ENCODE measurements around the gene DDIAS. TPM values are rescaled to one million over a fixed set of nuclear protein-coding genes. Genes with fewer than 3 reads are reported as not detected.

DDIAS gene
- total RNA-seq, 4 donors from 2014 or later = 0.17 to 1.6 (median 0.52) TPM; not detected in 1

DNA sequence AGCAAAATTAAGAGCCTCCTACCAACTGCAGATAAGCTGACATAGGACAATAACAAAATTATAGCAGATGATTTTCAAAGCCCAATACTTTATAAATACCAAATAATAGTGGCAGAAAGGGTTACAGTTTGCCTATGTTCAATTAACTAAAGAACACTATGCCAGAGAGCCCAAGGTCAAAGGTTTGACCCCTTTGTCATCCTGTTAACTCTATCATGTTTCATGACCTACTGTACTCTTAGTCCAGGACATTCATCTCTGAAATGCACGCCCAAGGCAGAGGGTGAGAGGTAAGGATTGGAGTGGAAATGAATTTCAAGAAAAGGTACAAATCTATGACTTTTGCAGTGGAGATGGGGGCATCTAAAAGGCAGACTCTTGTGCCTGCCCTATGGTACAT is 70.6 kb downstream of the DDIAS start:
- no peak for DNase-seq (ENCODE audit: extremely low spot score)
- H3K27ac ChIP-seq (replicated peaks in 1 of 4) = no peak overlapping the region
- 80% methylated on average over 1 of the region's 1 CpG for WGBS
- H3K4me3 ChIP-seq = no peak overlapping the region
- no peaks in the 10 kb centered on the region for H3K36me3 ChIP-seq
- intact Hi-C loops (cut with DNase I) = no loop called here
- TF ChIP-seq POLR2AphosphoS5 (IDR thresholded peaks at IDR 0.05) = no peak
- TF ChIP-seq, protein P1, sequence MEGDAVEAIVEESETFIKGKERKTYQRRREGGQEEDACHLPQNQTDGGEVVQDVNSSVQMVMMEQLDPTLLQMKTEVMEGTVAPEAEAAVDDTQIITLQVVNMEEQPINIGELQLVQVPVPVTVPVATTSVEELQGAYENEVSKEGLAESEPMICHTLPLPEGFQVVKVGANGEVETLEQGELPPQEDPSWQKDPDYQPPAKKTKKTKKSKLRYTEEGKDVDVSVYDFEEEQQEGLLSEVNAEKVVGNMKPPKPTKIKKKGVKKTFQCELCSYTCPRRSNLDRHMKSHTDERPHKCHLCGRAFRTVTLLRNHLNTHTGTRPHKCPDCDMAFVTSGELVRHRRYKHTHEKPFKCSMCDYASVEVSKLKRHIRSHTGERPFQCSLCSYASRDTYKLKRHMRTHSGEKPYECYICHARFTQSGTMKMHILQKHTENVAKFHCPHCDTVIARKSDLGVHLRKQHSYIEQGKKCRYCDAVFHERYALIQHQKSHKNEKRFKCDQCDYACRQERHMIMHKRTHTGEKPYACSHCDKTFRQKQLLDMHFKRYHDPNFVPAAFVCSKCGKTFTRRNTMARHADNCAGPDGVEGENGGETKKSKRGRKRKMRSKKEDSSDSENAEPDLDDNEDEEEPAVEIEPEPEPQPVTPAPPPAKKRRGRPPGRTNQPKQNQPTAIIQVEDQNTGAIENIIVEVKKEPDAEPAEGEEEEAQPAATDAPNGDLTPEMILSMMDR (IDR thresholded peaks at IDR 0.05) = no peak
- TF ChIP-seq EP300 (IDR thresholded peaks at IDR 0.05) = no peak
- TF ChIP-seq POLR2A (IDR thresholded peaks at IDR 0.05; ENCODE audit: low read depth) = no peak
- H3K9me3 ChIP-seq = no peaks in the 10 kb centered on the region
- no peaks in the 10 kb centered on the region for H3K27me3 ChIP-seq
- H3K4me1 ChIP-seq = no peaks in the 10 kb centered on the region

DNA sequence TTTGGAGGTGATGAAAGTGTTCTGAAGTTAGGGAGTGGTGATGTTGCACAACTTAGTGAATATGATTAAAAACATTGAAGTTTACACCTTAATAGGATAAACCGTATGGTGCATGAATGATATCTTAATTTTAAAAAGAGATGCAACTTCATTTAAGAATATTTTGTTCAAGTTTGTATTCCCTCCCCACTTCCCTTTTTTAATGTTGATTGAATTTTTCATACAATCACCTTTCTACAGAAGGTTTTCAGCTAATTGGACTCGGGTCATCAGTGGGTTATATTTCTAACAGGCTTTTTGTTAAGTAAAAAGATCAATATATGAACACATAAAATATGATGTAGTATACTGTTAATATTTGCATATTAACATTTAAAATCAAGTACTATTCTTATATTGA is 72.6 kb downstream of the DDIAS start:
- no peaks in the 10 kb centered on the region for H3K36me3 ChIP-seq
- H3K9me3 ChIP-seq = no peaks in the 10 kb centered on the region
- H3K27me3 ChIP-seq = no peaks in the 10 kb centered on the region
- H3K4me3 ChIP-seq = no peak overlapping the region
- 96% methylated on average over 2 of the region's 2 CpGs for WGBS
- no peak overlapping the region for H3K27ac ChIP-seq (replicated peaks in 1 of 4)
- intact Hi-C loops (cut with DNase I) = no loop called here
- DNase-seq (ENCODE audit: extremely low spot score) = no peak
- H3K4me1 ChIP-seq = no peaks in the 10 kb centered on the region
- TF ChIP-seq POLR2A (IDR thresholded peaks at IDR 0.05; ENCODE audit: low read depth) = no peak
- TF ChIP-seq, protein P1 (IDR thresholded peaks at IDR 0.05) = no peak

DNA sequence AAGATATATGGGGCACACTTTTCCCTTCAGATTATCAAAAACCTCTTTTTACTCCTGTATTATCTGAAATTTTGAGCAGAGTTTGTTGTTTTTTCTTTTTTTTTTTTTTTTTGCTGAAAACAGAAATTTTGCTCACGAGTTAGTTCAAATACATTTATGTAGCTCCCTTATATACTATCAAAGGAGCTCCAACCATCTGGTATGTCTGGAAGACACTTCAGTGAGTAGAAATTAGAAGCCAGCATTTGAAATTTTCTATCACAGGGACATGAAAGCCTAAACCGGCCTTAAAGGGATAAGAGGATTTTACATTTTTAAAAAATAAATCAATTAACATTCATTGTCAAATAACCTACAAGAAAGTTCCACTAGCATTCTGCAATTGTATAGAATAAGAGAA is 73.3 kb downstream of the DDIAS start:
- intact Hi-C loops (cut with DNase I) = no loop called here
- Histone ChIP-seq H3K27me3 (no peaks in the 10 kb centered on the region), H3K4me1 (peaks cover 2 to 7% (median 4%) of the 10 kb centered on the region in 4 donors), H3K36me3 (no peaks in the 10 kb centered on the region), H3K4me3 (no peak overlapping the region), H3K9me3 (no peaks in the 10 kb centered on the region), H3K27ac (replicated peaks in 1 of 4) (no peak overlapping the region)
- no peak for DNase-seq (ENCODE audit: extremely low spot score)
- 78% methylated on average over 2 of the region's 2 CpGs for WGBS
- TF ChIP-seq EP300 (IDR thresholded peaks at IDR 0.05) (no peak), POLR2AphosphoS5 (IDR thresholded peaks at IDR 0.05) (no peak), POLR2A (IDR thresholded peaks at IDR 0.05; ENCODE audit: low read depth) (no peak)
- TF ChIP-seq, protein P1 (IDR thresholded peaks at IDR 0.05) = no peak

GRCh38 chr11:82975882-82976281 is 74.3 kb downstream of the DDIAS start:
- no peak for TF ChIP-seq POLR2AphosphoS5 (IDR thresholded peaks at IDR 0.05)
- no peak for TF ChIP-seq POLR2A (IDR thresholded peaks at IDR 0.05; ENCODE audit: low read depth)
- TF ChIP-seq, protein P1 (IDR thresholded peaks at IDR 0.05) = no peak
- TF ChIP-seq EP300 (IDR thresholded peaks at IDR 0.05) = no peak
- DNase-seq (ENCODE audit: extremely low spot score) = no peak
- Histone ChIP-seq H3K36me3 (peaks cover 0 to 2% (median 0%) of the 10 kb centered on the region in 4 donors), H3K4me1 (peaks cover 12 to 15% (median 13%) of the 10 kb centered on the region in 4 donors), H3K4me3 (no peak overlapping the region), H3K27ac (replicated peaks in 1 of 4) (no peak overlapping the region), H3K9me3 (no peaks in the 10 kb centered on the region), H3K27me3 (no peaks in the 10 kb centered on the region)
- intact Hi-C loops (cut with DNase I) = no loop called here

DNA sequence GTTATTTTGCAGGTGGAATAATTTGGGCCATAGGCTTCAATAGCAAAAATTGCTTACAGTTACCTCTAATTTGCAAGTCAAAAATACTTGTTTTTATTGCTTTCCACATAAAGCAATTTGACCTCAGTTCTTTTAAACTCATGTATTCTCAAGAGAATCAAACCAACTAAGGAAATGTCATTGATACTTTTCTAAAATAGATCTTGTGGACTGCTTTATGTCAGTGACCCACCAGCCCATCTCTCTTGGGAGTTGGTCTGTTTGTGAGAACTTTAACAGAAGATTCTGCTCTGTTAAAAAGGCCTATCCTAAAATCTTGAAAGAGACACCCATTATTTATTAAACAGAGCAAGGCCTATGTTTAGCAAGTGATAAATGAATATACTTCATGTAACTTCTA is 75.2 kb downstream of the DDIAS start:
- peaks cover 13 to 15% (median 14%) of the 10 kb centered on the region in 4 donors for H3K4me1 ChIP-seq
- TF ChIP-seq POLR2A (IDR thresholded peaks at IDR 0.05; ENCODE audit: low read depth) = no peak
- no peak for TF ChIP-seq POLR2AphosphoS5 (IDR thresholded peaks at IDR 0.05)
- TF ChIP-seq, protein P1 (IDR thresholded peaks at IDR 0.05) = no peak
- no peak overlapping the region for H3K4me3 ChIP-seq
- intact Hi-C loops (cut with DNase I) = no loop called here
- no peaks in the 10 kb centered on the region for H3K9me3 ChIP-seq
- DNase-seq (ENCODE audit: extremely low spot score) = no peak
- peaks cover 0 to 11% (median 6%) of the 10 kb centered on the region in 4 donors for H3K36me3 ChIP-seq
- H3K27ac ChIP-seq (replicated peaks in 1 of 4) = no peak overlapping the region
- H3K27me3 ChIP-seq = no peaks in the 10 kb centered on the region

All from esophagus muscularis mucosa (tissue), 4 donors.